Stimulated activated CD8-positive, alpha-beta memory T cell treated with anti-CD3 and anti-CD28 coated beads, Interleukin-4, amount 100 ng/mL, for 24 hours (primary cell): ENCODE data around the gene CCDC12.
"Not testable (repeated sequence)": the region's sequence is repeated elsewhere in the genome, so short reads cannot be mapped to it uniquely, and the experiment has no call there.

Experiments
- DNase-seq: peaks from one replicate; pipeline ENCODE4 v3.0.0-alpha.2; 2020; ENCODE audit warnings: low read depth

The CCDC12 gene

GRCh38 chr3:46979958-46980497, 3.5 kb upstream of the CCDC12 start:
- no peak for DNase-seq

GRCh38 chr3:46978985-46979944, 2.7 kb upstream of the CCDC12 start, which contains the start of gene NBEAL2:
Gene NBEAL2 (plus strand): TSS chr3:46979666. CDS start chr3:46979862, 196 bp downstream.
- DNase-seq: peak; percentile 95

GRCh38 chr3:46978381-46978780, 1.8 kb upstream of the CCDC12 start:
- DNase-seq: no peak

GRCh38 chr3:46977811-46978195, 1.3 kb upstream of the CCDC12 start:
- no peak for DNase-seq

GRCh38 chr3:46974421-46975171, 1.9 kb downstream of the CCDC12 start:
- no peak for DNase-seq

- no peak for DNase-seq
Observed at GRCh38 chr3:46972396-46972795, 4.1 kb downstream of the CCDC12 start.

GRCh38 chr3:46971742-46972141, 4.8 kb downstream of the CCDC12 start:
- DNase-seq: no peak

- no peak for DNase-seq
Observed at GRCh38 chr3:46971151-46971550, 5.4 kb downstream of the CCDC12 start.

GRCh38 chr3:46970391-46971091, 6.0 kb downstream of the CCDC12 start:
- no peak for DNase-seq

GRCh38 chr3:46968783-46969428, 7.6 kb downstream of the CCDC12 start:
- no peak for DNase-seq

GRCh38 chr3:46966811-46967210, 9.7 kb downstream of the CCDC12 start:
- no peak for DNase-seq

GRCh38 chr3:46965151-46965550, 11.4 kb downstream of the CCDC12 start:
- DNase-seq: no peak

GRCh38 chr3:46964038-46964590, 12.4 kb downstream of the CCDC12 start:
- not testable (repeated sequence) for DNase-seq

GRCh38 chr3:46962990-46963389, 13.6 kb downstream of the CCDC12 start:
- DNase-seq: no peak

- DNase-seq: no peak
Observed at GRCh38 chr3:46962427-46962826, 14.1 kb downstream of the CCDC12 start.

- DNase-seq: no peak
Observed at GRCh38 chr3:46960835-46961234, 15.7 kb downstream of the CCDC12 start.

GRCh38 chr3:46960081-46960701, 16.4 kb downstream of the CCDC12 start:
- no peak for DNase-seq

GRCh38 chr3:46959161-46959511, 17.4 kb downstream of the CCDC12 start:
- no peak for DNase-seq

GRCh38 chr3:46958467-46959160, 17.9 kb downstream of the CCDC12 start:
- no peak for DNase-seq
